GM12874 (cell line): ENCODE data around the gene STX2.

Experiments used
- TF ChIP-seq, protein P1 (sequence below): IDR thresholded peaks from 2 replicates; pipeline ENCODE4 v1.5.1; 2011; ENCODE audit warnings: low read depth, mild to moderate bottlenecking, control low read depth, low read length, moderate library complexity; ENCODE audit not compliant: insufficient read depth

The STX2 gene

DNA sequence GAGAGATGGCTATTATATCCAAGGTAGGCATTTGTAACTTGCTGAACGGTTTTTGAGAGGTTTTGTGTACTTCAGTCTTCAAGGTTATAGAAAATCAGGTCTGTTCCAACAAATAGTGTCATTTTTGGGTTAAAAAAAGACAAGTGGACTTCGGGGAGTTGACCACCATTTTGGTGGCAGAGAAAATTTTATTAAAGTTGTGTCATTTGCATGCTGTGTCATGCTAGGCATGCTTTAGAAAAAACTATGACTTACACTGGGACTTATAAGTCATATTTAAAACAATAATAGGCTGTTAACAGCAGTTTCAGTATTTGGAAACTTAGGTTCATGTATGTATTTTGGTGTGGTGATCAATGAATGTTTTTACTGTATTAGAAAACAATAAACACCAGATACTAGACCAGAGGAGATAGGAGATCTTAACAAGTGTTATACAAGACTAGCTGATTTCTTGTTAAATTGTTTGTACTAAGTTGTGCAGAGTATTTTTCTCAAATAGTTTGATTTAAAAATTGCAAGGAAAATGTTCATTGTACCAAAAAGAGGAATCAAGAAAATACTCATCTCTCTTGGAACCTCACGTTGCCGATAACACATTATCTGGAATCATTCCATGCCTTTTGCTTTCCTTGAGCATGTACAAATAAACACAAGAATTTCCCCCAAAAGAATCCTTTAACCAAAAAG lies 34.2 kb upstream of the STX2 start:
- TF ChIP-seq, protein P1, sequence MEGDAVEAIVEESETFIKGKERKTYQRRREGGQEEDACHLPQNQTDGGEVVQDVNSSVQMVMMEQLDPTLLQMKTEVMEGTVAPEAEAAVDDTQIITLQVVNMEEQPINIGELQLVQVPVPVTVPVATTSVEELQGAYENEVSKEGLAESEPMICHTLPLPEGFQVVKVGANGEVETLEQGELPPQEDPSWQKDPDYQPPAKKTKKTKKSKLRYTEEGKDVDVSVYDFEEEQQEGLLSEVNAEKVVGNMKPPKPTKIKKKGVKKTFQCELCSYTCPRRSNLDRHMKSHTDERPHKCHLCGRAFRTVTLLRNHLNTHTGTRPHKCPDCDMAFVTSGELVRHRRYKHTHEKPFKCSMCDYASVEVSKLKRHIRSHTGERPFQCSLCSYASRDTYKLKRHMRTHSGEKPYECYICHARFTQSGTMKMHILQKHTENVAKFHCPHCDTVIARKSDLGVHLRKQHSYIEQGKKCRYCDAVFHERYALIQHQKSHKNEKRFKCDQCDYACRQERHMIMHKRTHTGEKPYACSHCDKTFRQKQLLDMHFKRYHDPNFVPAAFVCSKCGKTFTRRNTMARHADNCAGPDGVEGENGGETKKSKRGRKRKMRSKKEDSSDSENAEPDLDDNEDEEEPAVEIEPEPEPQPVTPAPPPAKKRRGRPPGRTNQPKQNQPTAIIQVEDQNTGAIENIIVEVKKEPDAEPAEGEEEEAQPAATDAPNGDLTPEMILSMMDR: no peak

DNA sequence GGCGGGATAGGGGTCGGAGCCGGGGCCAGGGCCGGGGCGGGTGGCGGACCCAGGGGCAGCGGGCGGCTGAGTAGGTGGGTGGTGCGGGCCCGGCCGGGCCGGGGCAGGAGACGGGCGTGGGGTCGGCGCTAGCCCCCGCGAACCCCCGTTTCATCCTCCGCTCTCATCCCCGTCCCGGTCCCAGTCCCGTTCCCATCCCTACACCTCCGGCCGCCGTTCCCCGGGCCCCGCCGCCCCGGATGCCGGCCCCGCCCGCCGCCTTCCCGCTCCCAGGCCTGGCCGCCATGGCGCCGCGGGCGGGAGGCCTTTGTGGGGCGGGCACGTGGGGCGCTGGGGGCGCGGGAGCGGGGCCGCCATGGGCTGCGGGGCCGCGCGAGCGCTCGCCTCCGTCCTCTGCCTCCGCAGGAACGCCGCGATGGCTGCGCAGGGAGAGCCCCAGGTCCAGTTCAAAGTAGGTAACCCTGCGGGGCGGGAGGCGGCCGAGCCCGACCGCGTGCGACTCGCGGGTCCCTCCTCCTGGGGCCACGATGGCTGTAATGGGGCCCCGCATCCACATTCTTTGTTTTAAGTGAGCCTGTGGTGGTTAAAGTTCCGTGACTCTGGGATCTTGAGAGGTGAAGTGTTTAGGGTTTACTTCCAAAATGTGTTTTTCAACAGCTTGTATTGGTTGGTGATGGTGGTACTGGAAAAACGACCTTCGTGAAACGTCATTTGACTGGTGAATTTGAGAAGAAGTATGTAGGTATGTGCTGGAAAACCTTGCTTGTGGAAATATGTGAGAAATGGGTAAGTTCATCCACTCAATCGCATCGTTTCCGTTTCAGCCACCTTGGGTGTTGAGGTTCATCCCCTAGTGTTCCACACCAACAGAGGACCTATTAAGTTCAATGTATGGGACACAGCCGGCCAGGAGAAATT lies 33.4 kb upstream of the STX2 start:
- TF ChIP-seq, protein P1: no peak

DNA sequence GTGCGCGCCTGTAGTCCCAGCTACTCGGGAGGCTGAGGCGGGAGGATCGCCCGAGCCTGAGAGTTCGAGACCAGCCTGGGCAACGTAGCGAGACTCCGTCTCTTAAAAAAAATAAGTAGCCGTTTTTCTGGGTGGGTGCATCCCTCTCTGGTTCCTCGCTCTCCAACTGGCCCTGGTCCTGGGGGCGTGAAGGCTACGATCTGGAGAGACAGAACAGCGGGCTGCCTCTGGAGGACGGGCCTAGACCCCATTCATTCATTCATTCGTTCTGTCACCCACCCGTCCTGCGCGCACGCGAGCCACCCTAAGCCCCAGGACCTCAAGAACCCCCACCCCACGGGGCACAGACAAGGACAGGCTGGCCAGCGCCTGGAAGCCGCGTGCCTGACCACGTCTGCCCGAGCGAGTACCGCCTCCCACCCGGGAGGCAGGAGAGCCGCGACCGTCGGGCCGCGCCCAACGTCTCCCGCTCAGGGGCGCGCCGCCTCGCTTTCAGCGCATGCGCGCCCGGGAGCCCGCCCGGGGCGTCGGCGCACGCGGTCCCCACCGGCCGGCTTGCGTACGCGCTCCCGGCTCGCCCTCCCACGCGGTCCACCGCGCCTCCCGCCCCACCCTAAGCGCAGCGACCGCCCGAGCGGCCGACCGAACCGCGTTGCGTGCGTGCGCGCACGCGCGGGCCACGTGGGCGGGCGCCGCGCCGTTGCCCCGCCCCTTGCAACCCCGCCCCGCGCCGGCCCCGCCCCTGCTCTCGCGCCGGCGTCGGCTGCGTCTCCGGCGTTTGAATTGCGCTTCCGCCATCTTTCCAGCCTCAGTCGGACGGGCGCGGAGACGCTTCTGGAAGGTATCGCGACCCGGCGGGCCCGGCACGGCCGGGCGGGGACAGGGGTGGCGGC lies 32.5 kb upstream of the STX2 start, which contains the start of gene RAN:
RAN (plus strand) TSS at position 781 of the 893 bp plus-strand sequence. CDS start 528 bp downstream, outside the sequence.
- TF ChIP-seq, protein P1: no peak

DNA sequence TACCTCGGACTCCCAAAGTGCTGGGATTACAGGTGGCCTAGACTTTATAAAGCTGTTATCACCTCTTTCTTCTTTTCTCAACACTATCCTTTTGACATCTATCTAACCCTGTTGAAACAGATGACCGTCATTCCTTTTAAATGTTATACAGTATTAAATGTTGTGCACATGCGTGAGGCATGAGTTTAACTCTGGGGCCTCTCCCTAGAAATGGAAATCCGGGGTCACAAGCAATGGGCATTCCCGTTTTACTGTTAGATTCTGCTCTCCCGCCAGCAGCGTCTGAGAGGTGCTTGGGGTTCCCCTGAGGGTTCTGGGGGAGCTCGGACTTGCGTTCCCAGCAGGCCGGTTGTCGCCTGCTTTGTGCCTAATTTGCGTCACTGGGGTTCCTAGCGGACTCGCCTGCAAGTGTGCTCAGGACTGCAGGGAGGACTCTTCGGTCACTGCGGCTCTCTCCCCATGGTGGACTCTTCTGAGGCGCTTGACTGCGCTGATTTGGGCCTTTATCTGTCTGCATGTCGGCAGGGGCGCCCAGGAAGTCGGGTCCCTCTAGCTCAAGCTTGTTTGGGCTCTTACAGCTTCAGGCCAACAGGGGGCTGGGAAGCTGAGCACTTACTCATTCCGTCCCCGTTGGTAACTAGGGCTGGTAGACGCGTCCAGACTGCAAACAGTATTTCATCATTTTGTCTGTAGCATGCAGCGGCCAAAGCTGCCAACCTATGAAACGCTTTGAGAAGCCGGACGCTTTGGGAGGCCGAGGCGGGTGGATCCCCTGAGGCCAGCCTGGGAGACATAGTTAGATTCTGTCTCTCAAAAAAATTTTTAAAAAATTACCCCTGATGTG lies 31.6 kb upstream of the STX2 start:
- TF ChIP-seq, protein P1: peak; percentile 75

DNA sequence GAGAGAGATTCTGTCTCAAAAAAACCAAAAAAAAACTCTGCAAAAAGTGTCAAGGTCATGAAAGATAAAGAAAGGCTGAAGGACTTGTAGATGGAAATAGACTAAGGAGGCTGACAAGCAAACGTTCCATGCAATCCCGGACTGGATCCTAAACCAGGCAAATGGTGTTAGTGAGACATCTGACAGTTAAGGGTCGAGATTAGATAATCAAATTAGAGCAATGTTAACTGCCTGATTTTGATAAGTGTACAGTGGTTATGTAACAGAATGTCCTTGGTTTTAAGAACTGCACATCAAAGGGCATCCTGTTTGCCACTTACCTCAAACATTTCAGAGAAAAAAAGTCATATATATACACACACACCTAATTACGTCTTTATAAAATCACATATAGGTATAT lies 29.4 kb upstream of the STX2 start:
- TF ChIP-seq, protein P1: no peak

DNA sequence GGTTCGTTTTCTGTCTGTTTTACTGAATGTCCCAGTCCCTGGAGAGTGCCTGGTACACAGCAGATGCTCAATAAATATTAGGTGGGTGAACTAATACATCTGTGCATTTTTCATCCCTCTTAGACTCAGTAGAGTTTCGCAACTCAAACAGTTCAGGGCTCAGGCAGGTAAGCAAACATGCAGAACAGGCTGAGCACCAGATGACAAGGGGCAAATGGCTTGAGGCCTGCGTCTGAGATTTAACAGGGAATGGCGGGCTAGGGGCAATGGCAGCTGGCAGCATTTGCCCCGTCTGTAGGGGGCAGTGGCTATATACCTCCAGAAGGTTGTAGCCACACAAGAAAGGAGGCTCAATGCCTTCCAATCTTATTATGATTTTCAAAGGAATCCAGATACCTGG lies 24.2 kb upstream of the STX2 start:
- TF ChIP-seq, protein P1: no peak
